HepG2 (cell line): ENCODE measurements around the gene DNAAF6. TPM values are rescaled to one million over a fixed set of nuclear protein-coding genes. Genes with fewer than 3 reads are reported as not detected.

Source experiments
- ATAC-seq: fragments of 200-7000 bp; cut with Tn5 transposase; 3 replicates; pipeline ENCODE4 v1.9.1; 2020; ENCODE audit warnings: mild to moderate bottlenecking, moderate library complexity
- BruUV-seq: library from RNA; stranded (reverse); fragments of 400-500 nt; replicated peaks from 2 replicates; lab custom pipeline; 2021; lab: Mats Ljungman, UMichigan
- CTCF ChIA-PET: fragments of 300-600 bp; formaldehyde crosslinking; extraction: SDS; loops from one replicate; lab custom pipeline; 2021; ENCODE audit warnings: low total read pairs, inconsistent platforms, low intra/inter-chr PET ratio; lab: Yijun Ruan, JAX
- POLR2A ChIA-PET: fragments of 350-600 bp; sonication (Branson Sonifier 250); formaldehyde crosslinking; loops from one replicate; lab custom pipeline; 2020; ENCODE audit warnings: antibody characterized with exemption, inconsistent platforms; lab: Yijun Ruan, JAX
- DNase-seq: peaks from one replicate; pipeline ENCODE4 v3.0.0-alpha.2; 2015; ENCODE audit warnings: low spot score
- FAIRE-seq: peaks from 3 replicates; lab custom pipeline; 2011; peaks lifted over from hg19 to GRCh38; lab: Jason Lieb, UNC
- H2AFZ ChIP-seq: one replicate; pipeline ENCODE4 v1.6.1; 2011; ENCODE audit warnings: low read length, inconsistent platforms
- H3K27ac ChIP-seq: fragments of 300-600 bp; 3 replicates; pipeline ENCODE4 v1.8.0; 2011; ENCODE audit warnings: mixed run types, mild to moderate bottlenecking, mixed read lengths, low read length, inconsistent platforms; ENCODE audit not compliant: insufficient read depth; ENCODE audit errors: extremely low read length
- H3K27me3 ChIP-seq, 2 experiments: fragments of 200-600 bp in 1 of 2; 2 replicates in 1 of 2; 3 replicates in 1 of 2; pipeline versions ENCODE4 v1.6.0 to v1.8.0; 2011; ENCODE audit warnings: low read length in 2 of 2, mild to moderate bottlenecking in 2 of 2, moderate library complexity in 2 of 2, inconsistent platforms in 1 of 2; ENCODE audit not compliant: insufficient read depth in 2 of 2, control insufficient read depth in 1 of 2
- H3K36me3 ChIP-seq, 2 experiments: fragments of 200-600 bp in 1 of 2; replicated peaks in 1 of 2; 2 replicates in 1 of 2; 3 replicates in 1 of 2; pipeline versions ENCODE4 v1.5.1 to v1.8.0; 2011; ENCODE audit warnings: low read length in 2 of 2, inconsistent platforms in 1 of 2; ENCODE audit not compliant: insufficient read depth in 2 of 2, control insufficient read depth in 1 of 2
- H3K4me1 ChIP-seq: 2 replicates; pipeline ENCODE4 v1.5.1; 2012; ENCODE audit warnings: low read length, inconsistent platforms; ENCODE audit not compliant: insufficient read depth
- H3K4me2 ChIP-seq: 2 replicates; pipeline ENCODE4 v1.6.0; 2011; ENCODE audit warnings: low read depth, low read length, inconsistent platforms
- H3K4me3 ChIP-seq, 3 experiments: fragments of 200-600 bp in 1 of 3; sonication (generic), shearing (Covaris generic) in 1 of 3; replicated peaks in 1 of 3; 2 replicates each; pipeline ENCODE4 v1.5.1; 2011 to 2016; ENCODE audit warnings: low read length in 3 of 3, inconsistent platforms in 2 of 3, low read depth in 2 of 3, mild to moderate bottlenecking in 2 of 3, control low read depth in 1 of 3, mixed read lengths in 1 of 3; ENCODE audit not compliant: insufficient read depth in 1 of 3
- H3K79me2 ChIP-seq: one replicate; pipeline ENCODE4 v1.6.1; 2011; ENCODE audit warnings: low read length, inconsistent platforms; ENCODE audit not compliant: insufficient read depth
- H3K9ac ChIP-seq: 2 replicates; pipeline ENCODE4 v1.6.0; 2011; ENCODE audit warnings: mild to moderate bottlenecking, low read depth, low read length, inconsistent platforms; ENCODE audit not compliant: insufficient read depth
- H3K9me3 ChIP-seq: 2 replicates; pipeline ENCODE4 v1.5.1; 2012; ENCODE audit warnings: mild to moderate bottlenecking, low read length
- H4K20me1 ChIP-seq: 2 replicates; pipeline ENCODE4 v1.6.0; 2011; ENCODE audit warnings: inconsistent platforms, mild to moderate bottlenecking, low read length, moderate library complexity; ENCODE audit not compliant: insufficient read depth
- HNF4A ChIP-seq: sonication (generic); formaldehyde crosslinking; IDR thresholded peaks from 2 replicates; pipeline ENCODE4 v1.4.0; 2020; ENCODE audit warnings: missing genetic modification reagents
- NBN ChIP-seq: fragments of 450-650 bp; conservative IDR thresholded peaks from 2 replicates; pipeline ENCODE4 v1.6.1; 2017
- PITX1 ChIP-seq: sonication (generic); formaldehyde crosslinking; IDR thresholded peaks from 2 replicates; pipeline ENCODE4 v1.5.1; 2020; ENCODE audit warnings: mild to moderate bottlenecking, missing genetic modification reagents
- SKIL ChIP-seq: sonication (generic); formaldehyde crosslinking; IDR thresholded peaks from 2 replicates; pipeline ENCODE4 v1.8.0; 2022; ENCODE audit warnings: missing genetic modification reagents, mild to moderate bottlenecking, moderate library complexity, borderline replicate concordance
- SP4 ChIP-seq: sonication (generic); formaldehyde crosslinking; IDR thresholded peaks from 2 replicates; pipeline ENCODE4 v1.8.1; 2023; ENCODE audit warnings: mild to moderate bottlenecking, missing genetic modification reagents
- STAT5B ChIP-seq: sonication (generic); formaldehyde crosslinking; IDR thresholded peaks from 2 replicates; pipeline ENCODE4 v1.4.0; 2020; ENCODE audit warnings: missing genetic modification reagents
- TAF1 ChIP-seq: sonication (generic); formaldehyde crosslinking; IDR thresholded peaks from 2 replicates; pipeline ENCODE4 v1.4.0; 2020; ENCODE audit warnings: missing genetic modification reagents
- UBTF ChIP-seq: sonication (generic); formaldehyde crosslinking; IDR thresholded peaks from 2 replicates; pipeline ENCODE4 v1.4.0; 2020; ENCODE audit warnings: mild to moderate bottlenecking, missing genetic modification reagents
- ZNF234 ChIP-seq: sonication (generic); formaldehyde crosslinking; conservative IDR thresholded peaks from 2 replicates; pipeline ENCODE4 v1.5.1; 2020; ENCODE audit warnings: mild to moderate bottlenecking, missing genetic modification reagents
- ZNF274 ChIP-seq: sonication (generic); formaldehyde crosslinking; IDR thresholded peaks from 2 replicates; pipeline ENCODE4 v1.5.1; 2020; ENCODE audit warnings: mild to moderate bottlenecking, missing genetic modification reagents
- ZNF569 ChIP-seq: sonication (generic); formaldehyde crosslinking; IDR thresholded peaks from 2 replicates; pipeline ENCODE4 v1.5.0; 2020; ENCODE audit warnings: mild to moderate bottlenecking, missing genetic modification reagents, moderate library complexity, borderline replicate concordance
- ZNF580 ChIP-seq: IDR thresholded peaks from 2 replicates; pipeline ENCODE4 v1.6.1; 2016; ENCODE audit warnings: low read depth, borderline replicate concordance
- ZNF773 ChIP-seq: sonication (generic); formaldehyde crosslinking; IDR thresholded peaks from 2 replicates; pipeline ENCODE4 v1.4.0; 2020; ENCODE audit warnings: missing genetic modification reagents, borderline replicate concordance
- ZSCAN5A ChIP-seq: sonication (generic); formaldehyde crosslinking; IDR thresholded peaks from 2 replicates; pipeline ENCODE4 v1.8.0; 2022; ENCODE audit warnings: mild to moderate bottlenecking, missing genetic modification reagents, borderline replicate concordance
- WGBS: methylation state at CpG from one replicate; pipeline ENCODE4 v1.1.6; 2017; ENCODE audit warnings: low lambda C conversion rate; 5-methylcytosine and 5-hydroxymethylcytosine counted together
- in situ Hi-C: cut with HindIII; loops from 2 replicates; pipeline ENCODE4 v1.10.0; 2017; ENCODE audit warnings: low pct_unique_long_range_greater_than_20kb; ENCODE audit not compliant: extremely low pct_ligation_motif_present
- intact Hi-C: fragments of 100-400 bp; cut with micrococcal nuclease; formaldehyde crosslinking; loops from one replicate; pipeline ENCODE4 v1.10.0; 2022; ENCODE audit not compliant: unreplicated experiment
- polyA plus RNA-seq, 8 experiments: library from polyadenylated mRNA; depleted of rRNA in 3 of 8; stranded (reverse) in 7 of 8; unstranded in 1 of 8; fragments of >200 nt; fragmentation: Illumina TruSeq in 4 of 8; extraction: Trizol in 4 of 8; gene quantifications; 2 replicates each; pipeline versions ENCODE4 v1.2.1 to v1.2.3, GENCODE V29; 2011 to 2016; ENCODE audit warnings: low read depth in 4 of 8, missing spikeins in 1 of 8, mixed read lengths in 1 of 8; ENCODE audit not compliant: insufficient read depth in 1 of 8
- total RNA-seq, 5 experiments: library from RNA; depleted of rRNA; stranded (reverse); fragments of >200 nt; fragmentation: Illumina TruSeq; extraction: Trizol; gene quantifications; 2 replicates each; pipeline ENCODE4 v1.2.3, GENCODE V29; 2016; ENCODE audit warnings: low read depth in 1 of 5

Gene DNAAF6
- total and polyA plus RNA-seq, 2 of the 13 experiments (the other 11 are each of a cell fraction or from before 2014, with no cell fraction given), result not detected

GRCh38 chrX:107293056-107293455 lies 86.6 kb downstream of the DNAAF6 start:
- intact Hi-C loops, result no loop called here
- BruUV-seq, result no TSS peak
- CTCF ChIA-PET, result no interaction called here

More at GRCh38 chrX:107293056-107293455, 86.6 kb downstream of the DNAAF6 start:
- whole genome bisulfite sequencing, result 0% methylated on average over 2 of the region's 2 CpGs
- no peaks in the 10 kb centered on the region for H3K79me2 ChIP-seq
- TF ChIP-seq ZNF773, result no peak
- no peak for TF ChIP-seq NBN
- no peak for TF ChIP-seq ZNF580 (CRISPR knock-in tag)
- TF ChIP-seq STAT5B, result no peak
- TF ChIP-seq UBTF (CRISPR knock-in tag), result no peak
- TF ChIP-seq HNF4A (CRISPR knock-in tag), result no peak
- TF ChIP-seq PITX1 (CRISPR knock-in tag), result no peak
- TF ChIP-seq ZNF234 (CRISPR knock-in tag), result no peak
- no peak for TF ChIP-seq ZSCAN5A
- TF ChIP-seq SP4, result no peak
- TF ChIP-seq TAF1, result no peak
- TF ChIP-seq ZNF274 (CRISPR knock-in tag), result no peak
- no peak for TF ChIP-seq SKIL (CRISPR knock-in tag)
- no peak for TF ChIP-seq ZNF569 (CRISPR knock-in tag)
- FAIRE-seq (no peak), ATAC-seq (no peak), DNase-seq (no peak)
- no peaks in the 10 kb centered on the region for H4K20me1 ChIP-seq
- H3K4me3 ChIP-seq, result no peak overlapping the region
- H2AFZ ChIP-seq, result no peak overlapping the region
- no peaks in the 10 kb centered on the region for H3K27me3 ChIP-seq
- no peaks in the 10 kb centered on the region for H3K4me1 ChIP-seq
- POLR2A ChIA-PET, result no interaction called here
- no peaks in the 10 kb centered on the region for H3K36me3 ChIP-seq
- H3K27ac ChIP-seq, result no peak overlapping the region
- no peak overlapping the region for H3K4me2 ChIP-seq
- no peaks in the 10 kb centered on the region for H3K9me3 ChIP-seq
- no peak overlapping the region for H3K9ac ChIP-seq
- in situ Hi-C loops, result no loop called here
